ENCODE data around the gene NR3C2. TPM values are rescaled to one million over a fixed set of nuclear protein-coding genes. Genes with fewer than 3 reads are reported as not detected.

NR3C2 gene
- total and polyA plus RNA-seq, 2 experiments from 2014 or later: 1.2 to 3.0 TPM

DNA sequence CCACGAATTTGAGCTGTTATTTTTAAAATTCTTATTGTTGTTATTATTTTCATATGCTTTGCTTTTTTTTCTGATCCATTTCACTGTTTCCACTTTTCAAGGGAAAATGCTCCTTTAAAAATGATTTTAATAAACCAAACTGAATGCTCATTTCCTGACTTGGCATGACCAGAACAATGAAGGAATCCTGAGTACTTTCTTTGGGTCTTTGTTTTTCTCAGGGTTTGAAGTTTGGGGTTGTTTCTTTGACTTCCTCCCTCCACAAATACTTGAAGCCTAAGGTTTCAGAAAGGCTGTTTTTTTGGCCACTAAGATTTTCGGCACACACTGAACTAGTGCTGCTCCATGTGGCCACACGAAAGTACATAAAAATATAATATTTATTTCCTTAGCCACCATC lies 171.0 kb downstream of the NR3C2 start:
- H3K79me2 ChIP-seq (replicated peaks; ENCODE audit: insufficient read depth): no peaks in the 10 kb centered on the region
- H3K27me3 ChIP-seq (ENCODE audit: insufficient read depth): no peaks in the 10 kb centered on the region
- Mint-ChIP-seq H3K9me3 (no peaks in the 10 kb centered on the region; the same call in 2 of the 3 replicates), H3K27ac (no peak overlapping the region), H3K4me1 (no peaks in the 10 kb centered on the region; the same call in 2 of the 3 replicates), H3K36me3 (ENCODE audit: low read depth) (no peaks in the 10 kb centered on the region), H3K4me3 (no peak overlapping the region), H3K27me3 (ENCODE audit: insufficient read depth, low read depth, poor library complexity) (peaks cover 3% of the 10 kb centered on the region)
- no peaks in the 10 kb centered on the region for H4K20me1 ChIP-seq (replicated peaks; ENCODE audit: insufficient read depth)
- H3K27ac ChIP-seq (ENCODE audit: low read depth): no peak overlapping the region
- DNase-seq (ENCODE audit: low spot score) (no peak), ATAC-seq (no peak)
- no peaks in the 10 kb centered on the region for H3K36me3 ChIP-seq (ENCODE audit: insufficient read depth)
- H3K4me2 ChIP-seq: no peak overlapping the region
- no peak overlapping the region for H3K4me3 ChIP-seq
- TF ChIP-seq NANOG (IDR thresholded peaks at IDR 0.05; ENCODE audit: borderline replicate concordance): no peak
- TF ChIP-seq, protein P1, sequence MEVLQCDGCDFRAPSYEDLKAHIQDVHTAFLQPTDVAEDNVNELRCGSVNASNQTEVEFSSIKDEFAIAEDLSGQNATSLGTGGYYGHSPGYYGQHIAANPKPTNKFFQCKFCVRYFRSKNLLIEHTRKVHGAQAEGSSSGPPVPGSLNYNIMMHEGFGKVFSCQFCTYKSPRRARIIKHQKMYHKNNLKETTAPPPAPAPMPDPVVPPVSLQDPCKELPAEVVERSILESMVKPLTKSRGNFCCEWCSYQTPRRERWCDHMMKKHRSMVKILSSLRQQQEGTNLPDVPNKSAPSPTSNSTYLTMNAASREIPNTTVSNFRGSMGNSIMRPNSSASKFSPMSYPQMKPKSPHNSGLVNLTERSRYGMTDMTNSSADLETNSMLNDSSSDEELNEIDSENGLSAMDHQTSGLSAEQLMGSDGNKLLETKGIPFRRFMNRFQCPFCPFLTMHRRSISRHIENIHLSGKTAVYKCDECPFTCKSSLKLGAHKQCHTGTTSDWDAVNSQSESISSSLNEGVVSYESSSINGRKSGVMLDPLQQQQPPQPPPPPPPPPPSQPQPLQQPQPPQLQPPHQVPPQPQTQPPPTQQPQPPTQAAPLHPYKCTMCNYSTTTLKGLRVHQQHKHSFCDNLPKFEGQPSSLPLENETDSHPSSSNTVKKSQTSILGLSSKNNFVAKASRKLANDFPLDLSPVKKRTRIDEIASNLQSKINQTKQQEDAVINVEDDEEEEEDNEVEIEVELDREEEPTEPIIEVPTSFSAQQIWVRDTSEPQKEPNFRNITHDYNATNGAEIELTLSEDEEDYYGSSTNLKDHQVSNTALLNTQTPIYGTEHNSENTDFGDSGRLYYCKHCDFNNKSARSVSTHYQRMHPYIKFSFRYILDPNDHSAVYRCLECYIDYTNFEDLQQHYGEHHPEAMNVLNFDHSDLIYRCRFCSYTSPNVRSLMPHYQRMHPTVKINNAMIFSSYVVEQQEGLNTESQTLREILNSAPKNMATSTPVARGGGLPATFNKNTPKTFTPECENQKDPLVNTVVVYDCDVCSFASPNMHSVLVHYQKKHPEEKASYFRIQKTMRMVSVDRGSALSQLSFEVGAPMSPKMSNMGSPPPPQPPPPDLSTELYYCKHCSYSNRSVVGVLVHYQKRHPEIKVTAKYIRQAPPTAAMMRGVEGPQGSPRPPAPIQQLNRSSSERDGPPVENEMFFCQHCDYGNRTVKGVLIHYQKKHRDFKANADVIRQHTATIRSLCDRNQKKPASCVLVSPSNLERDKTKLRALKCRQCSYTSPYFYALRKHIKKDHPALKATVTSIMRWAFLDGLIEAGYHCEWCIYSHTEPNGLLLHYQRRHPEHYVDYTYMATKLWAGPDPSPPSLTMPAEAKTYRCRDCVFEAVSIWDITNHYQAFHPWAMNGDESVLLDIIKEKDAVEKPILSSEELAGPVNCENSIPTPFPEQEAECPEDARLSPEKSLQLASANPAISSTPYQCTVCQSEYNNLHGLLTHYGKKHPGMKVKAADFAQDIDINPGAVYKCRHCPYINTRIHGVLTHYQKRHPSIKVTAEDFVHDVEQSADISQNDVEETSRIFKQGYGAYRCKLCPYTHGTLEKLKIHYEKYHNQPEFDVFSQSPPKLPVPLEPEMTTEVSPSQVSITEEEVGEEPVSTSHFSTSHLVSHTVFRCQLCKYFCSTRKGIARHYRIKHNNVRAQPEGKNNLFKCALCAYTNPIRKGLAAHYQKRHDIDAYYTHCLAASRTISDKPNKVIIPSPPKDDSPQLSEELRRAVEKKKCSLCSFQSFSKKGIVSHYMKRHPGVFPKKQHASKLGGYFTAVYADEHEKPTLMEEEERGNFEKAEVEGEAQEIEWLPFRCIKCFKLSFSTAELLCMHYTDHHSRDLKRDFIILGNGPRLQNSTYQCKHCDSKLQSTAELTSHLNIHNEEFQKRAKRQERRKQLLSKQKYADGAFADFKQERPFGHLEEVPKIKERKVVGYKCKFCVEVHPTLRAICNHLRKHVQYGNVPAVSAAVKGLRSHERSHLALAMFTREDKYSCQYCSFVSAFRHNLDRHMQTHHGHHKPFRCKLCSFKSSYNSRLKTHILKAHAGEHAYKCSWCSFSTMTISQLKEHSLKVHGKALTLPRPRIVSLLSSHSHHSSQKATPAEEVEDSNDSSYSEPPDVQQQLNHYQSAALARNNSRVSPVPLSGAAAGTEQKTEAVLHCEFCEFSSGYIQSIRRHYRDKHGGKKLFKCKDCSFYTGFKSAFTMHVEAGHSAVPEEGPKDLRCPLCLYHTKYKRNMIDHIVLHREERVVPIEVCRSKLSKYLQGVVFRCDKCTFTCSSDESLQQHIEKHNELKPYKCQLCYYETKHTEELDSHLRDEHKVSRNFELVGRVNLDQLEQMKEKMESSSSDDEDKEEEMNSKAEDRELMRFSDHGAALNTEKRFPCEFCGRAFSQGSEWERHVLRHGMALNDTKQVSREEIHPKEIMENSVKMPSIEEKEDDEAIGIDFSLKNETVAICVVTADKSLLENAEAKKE (CRISPR knock-in tag; IDR thresholded peaks at IDR 0.05): no peak
- TF ChIP-seq, protein P2, sequence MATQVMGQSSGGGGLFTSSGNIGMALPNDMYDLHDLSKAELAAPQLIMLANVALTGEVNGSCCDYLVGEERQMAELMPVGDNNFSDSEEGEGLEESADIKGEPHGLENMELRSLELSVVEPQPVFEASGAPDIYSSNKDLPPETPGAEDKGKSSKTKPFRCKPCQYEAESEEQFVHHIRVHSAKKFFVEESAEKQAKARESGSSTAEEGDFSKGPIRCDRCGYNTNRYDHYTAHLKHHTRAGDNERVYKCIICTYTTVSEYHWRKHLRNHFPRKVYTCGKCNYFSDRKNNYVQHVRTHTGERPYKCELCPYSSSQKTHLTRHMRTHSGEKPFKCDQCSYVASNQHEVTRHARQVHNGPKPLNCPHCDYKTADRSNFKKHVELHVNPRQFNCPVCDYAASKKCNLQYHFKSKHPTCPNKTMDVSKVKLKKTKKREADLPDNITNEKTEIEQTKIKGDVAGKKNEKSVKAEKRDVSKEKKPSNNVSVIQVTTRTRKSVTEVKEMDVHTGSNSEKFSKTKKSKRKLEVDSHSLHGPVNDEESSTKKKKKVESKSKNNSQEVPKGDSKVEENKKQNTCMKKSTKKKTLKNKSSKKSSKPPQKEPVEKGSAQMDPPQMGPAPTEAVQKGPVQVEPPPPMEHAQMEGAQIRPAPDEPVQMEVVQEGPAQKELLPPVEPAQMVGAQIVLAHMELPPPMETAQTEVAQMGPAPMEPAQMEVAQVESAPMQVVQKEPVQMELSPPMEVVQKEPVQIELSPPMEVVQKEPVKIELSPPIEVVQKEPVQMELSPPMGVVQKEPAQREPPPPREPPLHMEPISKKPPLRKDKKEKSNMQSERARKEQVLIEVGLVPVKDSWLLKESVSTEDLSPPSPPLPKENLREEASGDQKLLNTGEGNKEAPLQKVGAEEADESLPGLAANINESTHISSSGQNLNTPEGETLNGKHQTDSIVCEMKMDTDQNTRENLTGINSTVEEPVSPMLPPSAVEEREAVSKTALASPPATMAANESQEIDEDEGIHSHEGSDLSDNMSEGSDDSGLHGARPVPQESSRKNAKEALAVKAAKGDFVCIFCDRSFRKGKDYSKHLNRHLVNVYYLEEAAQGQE (IDR thresholded peaks at IDR 0.05; ENCODE audit: unreplicated experiment): no peak
- TF ChIP-seq, protein P3, sequence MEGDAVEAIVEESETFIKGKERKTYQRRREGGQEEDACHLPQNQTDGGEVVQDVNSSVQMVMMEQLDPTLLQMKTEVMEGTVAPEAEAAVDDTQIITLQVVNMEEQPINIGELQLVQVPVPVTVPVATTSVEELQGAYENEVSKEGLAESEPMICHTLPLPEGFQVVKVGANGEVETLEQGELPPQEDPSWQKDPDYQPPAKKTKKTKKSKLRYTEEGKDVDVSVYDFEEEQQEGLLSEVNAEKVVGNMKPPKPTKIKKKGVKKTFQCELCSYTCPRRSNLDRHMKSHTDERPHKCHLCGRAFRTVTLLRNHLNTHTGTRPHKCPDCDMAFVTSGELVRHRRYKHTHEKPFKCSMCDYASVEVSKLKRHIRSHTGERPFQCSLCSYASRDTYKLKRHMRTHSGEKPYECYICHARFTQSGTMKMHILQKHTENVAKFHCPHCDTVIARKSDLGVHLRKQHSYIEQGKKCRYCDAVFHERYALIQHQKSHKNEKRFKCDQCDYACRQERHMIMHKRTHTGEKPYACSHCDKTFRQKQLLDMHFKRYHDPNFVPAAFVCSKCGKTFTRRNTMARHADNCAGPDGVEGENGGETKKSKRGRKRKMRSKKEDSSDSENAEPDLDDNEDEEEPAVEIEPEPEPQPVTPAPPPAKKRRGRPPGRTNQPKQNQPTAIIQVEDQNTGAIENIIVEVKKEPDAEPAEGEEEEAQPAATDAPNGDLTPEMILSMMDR (conservative IDR thresholded peaks at IDR 0.05; ENCODE audit: low read depth in 2 of 2): no peak
- no peak for TF ChIP-seq ZNF331 (CRISPR knock-in tag; IDR thresholded peaks at IDR 0.05; ENCODE audit: low read depth)
- no peak for TF ChIP-seq CREB1 (CRISPR knock-in tag; IDR thresholded peaks at IDR 0.05; ENCODE audit: low read depth)
- TF ChIP-seq POLR2AphosphoS5 (IDR thresholded peaks at IDR 0.05; ENCODE audit: low read depth): no peak
- TF ChIP-seq, protein P4, sequence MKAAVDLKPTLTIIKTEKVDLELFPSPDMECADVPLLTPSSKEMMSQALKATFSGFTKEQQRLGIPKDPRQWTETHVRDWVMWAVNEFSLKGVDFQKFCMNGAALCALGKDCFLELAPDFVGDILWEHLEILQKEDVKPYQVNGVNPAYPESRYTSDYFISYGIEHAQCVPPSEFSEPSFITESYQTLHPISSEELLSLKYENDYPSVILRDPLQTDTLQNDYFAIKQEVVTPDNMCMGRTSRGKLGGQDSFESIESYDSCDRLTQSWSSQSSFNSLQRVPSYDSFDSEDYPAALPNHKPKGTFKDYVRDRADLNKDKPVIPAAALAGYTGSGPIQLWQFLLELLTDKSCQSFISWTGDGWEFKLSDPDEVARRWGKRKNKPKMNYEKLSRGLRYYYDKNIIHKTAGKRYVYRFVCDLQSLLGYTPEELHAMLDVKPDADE (IDR thresholded peaks at IDR 0.05): no peak
- no peak for TF ChIP-seq EZH2 (IDR thresholded peaks at IDR 0.05; ENCODE audit: low read depth, unreplicated experiment)
- TF ChIP-seq JUNB (IDR thresholded peaks at IDR 0.05; ENCODE audit: unreplicated experiment): no peak
- no peak for TF ChIP-seq STAT1 (IDR thresholded peaks at IDR 0.05; ENCODE audit: unreplicated experiment)
- no peak for TF ChIP-seq ZNF114 (CRISPR knock-in tag; IDR thresholded peaks at IDR 0.05)
- TF ChIP-seq EZH2phosphoT487 (IDR thresholded peaks at IDR 0.05; ENCODE audit: unreplicated experiment): no peak
- no peak overlapping the region for H2AFZ ChIP-seq
- no peaks in the 10 kb centered on the region for H3F3A ChIP-seq (replicated peaks; ENCODE audit: low read depth)
- H3K9me2 ChIP-seq (ENCODE audit: insufficient read depth): no peaks in the 10 kb centered on the region
- H3K4me1 ChIP-seq (ENCODE audit: insufficient read depth): no peaks in the 10 kb centered on the region; the same call in 1 of the 2 replicates
